Central memory CD4-positive, alpha-beta T cell (primary cell): ENCODE data around the gene OSBP2.
"Not testable (repeated sequence)": the region's sequence is repeated elsewhere in the genome, so short reads cannot be mapped to it uniquely, and the experiment has no call there.

Experiments used
- DNase-seq: peaks from one replicate; pipeline ENCODE4 v3.0.0; 2022
- total RNA-seq, 3 experiments: gene quantifications; one replicate each; lab custom pipeline; 2026; lab: John Stamatoyannopoulos, UW

Gene OSBP2, protein sequence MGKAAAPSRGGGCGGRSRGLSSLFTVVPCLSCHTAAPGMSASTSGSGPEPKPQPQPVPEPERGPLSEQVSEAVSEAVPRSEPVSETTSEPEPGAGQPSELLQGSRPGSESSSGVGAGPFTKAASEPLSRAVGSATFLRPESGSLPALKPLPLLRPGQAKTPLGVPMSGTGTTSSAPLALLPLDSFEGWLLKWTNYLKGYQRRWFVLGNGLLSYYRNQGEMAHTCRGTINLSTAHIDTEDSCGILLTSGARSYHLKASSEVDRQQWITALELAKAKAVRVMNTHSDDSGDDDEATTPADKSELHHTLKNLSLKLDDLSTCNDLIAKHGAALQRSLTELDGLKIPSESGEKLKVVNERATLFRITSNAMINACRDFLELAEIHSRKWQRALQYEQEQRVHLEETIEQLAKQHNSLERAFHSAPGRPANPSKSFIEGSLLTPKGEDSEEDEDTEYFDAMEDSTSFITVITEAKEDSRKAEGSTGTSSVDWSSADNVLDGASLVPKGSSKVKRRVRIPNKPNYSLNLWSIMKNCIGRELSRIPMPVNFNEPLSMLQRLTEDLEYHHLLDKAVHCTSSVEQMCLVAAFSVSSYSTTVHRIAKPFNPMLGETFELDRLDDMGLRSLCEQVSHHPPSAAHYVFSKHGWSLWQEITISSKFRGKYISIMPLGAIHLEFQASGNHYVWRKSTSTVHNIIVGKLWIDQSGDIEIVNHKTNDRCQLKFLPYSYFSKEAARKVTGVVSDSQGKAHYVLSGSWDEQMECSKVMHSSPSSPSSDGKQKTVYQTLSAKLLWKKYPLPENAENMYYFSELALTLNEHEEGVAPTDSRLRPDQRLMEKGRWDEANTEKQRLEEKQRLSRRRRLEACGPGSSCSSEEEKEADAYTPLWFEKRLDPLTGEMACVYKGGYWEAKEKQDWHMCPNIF
- total RNA-seq, result 1.6 to 2.6 (median 2.3) reads per million in 3 experiments

DNA sequence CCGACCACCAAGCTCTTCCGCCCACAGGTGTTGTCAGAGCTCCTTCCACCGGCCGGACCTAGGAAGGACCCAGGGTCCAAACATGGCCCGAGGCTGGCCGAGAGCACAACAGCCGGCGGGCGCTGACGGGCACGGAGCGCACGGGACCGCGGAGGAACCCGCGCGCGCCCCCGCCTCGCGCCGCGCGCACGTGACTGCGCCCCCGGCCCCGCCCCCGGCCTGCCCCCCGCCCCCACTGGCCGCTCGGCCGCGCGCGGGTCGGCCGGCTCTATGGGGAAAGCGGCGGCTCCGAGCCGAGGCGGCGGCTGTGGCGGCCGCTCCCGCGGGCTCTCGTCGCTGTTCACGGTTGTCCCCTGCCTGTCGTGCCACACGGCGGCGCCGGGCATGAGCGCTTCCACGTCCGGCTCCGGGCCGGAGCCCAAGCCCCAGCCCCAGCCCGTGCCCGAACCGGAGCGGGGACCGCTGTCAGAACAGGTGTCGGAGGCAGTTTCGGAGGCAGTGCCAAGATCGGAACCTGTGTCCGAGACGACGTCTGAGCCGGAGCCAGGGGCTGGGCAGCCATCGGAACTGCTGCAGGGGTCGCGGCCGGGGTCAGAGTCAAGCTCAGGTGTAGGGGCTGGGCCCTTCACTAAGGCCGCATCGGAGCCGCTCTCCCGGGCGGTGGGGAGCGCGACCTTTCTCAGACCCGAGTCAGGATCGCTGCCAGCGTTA is at the start of gene OSBP2:
TSS of gene OSBP2 (plus strand) at position 235 of the 711 bp plus-strand sequence. CDS start at position 271, 36 bp downstream.
- no peak for DNase-seq

DNA sequence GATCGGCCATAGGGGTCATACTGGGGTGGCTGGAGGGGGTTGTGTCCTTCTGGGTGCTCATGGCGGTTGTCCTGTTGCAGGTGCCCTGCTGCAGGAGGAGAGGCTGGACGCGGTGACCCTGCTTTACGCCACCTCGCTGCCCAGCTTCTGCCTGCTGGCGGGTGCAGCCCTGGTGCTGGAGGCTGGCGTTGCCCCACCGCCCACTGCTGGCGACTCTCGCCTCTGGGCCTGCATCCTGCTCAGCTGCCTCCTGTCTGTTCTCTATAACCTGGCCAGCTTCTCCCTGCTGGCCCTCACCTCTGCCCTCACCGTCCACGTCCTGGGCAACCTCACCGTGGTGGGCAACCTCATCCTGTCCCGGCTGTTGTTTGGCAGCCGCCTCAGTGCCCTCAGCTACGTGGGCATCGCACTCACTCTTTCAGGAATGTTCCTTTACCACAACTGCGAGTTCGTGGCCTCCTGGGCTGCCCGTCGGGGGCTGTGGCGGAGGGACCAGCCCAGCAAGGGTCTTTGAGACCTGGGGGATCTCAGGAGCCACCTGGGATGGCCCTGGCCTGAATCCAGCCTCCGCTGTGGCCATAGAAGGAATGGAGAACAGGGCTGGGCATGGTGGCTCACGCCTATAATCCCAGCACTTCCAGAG is 48.0 kb upstream of the OSBP2 start:
- no peak for DNase-seq

DNA sequence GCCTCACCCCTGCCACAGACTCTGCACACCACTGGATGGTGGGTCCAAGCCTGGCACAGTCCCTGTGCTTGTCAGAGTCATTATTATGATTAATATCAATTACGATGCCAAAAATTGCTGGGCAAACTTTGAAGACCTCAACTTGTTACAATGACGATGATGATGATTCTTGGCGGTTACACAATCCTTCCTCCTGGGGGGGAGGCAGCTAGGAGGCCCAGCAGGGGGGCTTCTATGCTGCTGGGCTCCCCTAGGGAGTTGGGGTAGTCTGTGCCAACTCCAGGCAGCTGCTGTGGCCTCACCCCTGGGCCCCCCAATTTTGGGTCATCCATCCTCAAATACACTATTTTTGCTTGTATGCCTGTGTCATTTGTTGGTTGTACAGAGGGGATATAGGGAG is 47.1 kb upstream of the OSBP2 start:
- DNase-seq, result no peak

DNA sequence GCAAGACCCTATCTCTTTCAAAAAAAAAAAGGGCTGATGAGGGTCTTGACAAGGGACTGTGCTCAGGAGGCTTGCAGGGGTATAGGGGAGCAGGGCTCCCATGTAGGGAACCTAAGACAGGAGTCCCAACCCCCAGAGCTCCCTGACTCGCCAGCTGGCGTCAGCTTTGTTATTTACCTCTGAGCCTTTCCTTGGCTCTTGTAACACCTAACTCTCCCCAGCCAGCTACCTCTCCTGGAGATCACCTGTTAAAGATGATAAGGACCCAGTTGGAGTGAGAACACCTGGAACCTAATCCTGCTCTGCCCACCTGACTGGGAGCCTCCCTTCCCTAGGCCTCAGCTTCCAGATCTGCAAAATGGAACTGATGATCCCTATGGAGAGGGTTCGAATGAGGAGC is 45.8 kb upstream of the OSBP2 start:
- DNase-seq, result no peak

DNA sequence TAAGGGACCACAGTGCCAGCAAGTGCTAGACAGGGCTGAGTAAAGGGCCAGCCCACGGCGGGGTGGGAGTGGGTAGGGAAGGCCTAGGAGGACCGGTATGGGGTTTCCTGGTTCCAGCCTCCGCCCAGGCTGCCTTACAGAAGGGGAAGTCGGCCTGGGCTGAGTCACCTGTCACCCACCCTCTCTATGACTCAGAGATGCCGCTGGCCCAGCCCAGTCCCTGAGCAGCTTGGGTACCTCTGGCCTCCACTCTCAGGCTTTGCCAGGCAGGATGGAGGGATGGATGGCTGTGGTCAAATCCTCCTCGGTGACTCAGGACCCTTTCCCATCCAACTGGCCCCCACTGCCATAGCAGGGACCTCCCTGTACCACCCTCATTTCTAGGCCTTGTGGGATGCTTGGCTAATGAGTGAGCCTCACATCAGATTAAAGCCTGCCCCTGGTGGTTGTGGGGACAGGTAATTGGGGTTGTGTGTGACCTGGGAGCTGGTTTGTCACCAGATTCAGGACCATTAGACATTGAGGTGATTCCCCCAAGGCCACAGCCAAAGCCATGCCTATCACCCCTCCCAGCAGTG is 45.2 kb upstream of the OSBP2 start:
- peak; percentile 16 for DNase-seq

DNA sequence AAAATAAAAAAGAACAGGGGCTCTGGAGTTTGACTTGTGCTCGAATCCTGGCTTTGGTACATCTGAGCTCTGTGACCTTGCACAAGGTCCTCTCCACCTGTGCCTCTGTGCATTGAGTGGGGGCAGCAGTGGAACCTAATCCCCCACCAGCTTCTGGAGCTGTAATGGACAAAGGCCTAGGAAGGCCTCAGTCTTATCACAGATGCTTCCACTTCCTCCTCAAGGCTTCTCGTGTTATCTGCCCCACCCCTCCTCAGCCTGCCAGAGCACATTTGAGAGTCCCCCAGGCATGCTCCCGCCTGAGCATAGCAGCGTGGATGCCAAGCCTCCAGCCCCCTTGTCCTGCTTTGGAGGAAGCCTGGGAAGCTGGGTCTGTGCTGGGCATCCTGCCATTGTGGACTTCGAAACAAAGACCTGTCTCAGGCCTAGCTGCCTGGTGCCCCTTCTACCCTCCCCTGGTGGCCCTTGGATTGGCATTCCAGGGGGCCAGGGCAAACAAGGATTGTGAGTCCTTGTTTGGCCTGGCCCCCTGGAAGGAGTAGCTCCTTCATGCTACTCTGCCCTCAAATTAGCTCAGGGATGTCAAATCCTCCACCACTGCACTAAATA is 44.1 kb upstream of the OSBP2 start:
- no peak for DNase-seq

DNA sequence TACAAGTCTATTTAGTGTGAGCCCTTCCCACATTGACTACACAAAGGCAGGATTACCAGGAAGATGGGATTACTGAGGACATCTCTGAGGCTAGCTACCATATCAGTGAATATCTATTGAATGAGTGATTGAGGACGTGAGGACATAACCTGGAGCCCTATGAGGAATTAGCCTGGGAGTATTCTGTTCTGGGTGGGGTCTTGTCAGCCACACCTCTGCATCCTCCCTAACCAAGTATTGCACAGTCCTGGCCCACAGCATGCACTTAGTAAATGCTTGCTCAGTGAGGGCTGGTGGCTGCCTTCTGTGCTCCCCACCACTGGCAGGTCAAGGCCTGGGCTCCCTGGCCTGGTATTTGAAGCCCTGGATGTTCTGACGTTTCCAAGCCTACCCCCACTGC is 41.8 kb upstream of the OSBP2 start:
- no peak for DNase-seq

DNA sequence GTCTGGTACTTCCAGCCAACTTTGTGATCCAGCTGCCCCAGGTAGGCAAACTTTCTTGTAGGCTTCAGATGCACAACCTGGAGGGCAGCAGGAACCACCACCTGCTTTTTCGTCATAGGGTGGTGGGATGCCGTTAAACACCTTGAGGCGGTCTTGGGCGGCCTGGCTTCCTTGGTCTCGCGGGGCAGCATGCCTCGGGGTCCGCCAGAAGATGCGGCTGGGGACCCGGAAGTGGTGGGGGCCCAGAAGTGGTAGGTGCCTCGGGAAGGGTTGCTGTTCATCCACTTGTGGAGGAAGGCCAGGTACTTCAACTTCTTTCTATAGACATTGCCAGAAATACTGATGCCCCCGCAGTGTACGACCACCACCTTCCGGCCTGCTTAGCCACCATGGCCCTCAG is 40.3 kb upstream of the OSBP2 start:
- no peak for DNase-seq

DNA sequence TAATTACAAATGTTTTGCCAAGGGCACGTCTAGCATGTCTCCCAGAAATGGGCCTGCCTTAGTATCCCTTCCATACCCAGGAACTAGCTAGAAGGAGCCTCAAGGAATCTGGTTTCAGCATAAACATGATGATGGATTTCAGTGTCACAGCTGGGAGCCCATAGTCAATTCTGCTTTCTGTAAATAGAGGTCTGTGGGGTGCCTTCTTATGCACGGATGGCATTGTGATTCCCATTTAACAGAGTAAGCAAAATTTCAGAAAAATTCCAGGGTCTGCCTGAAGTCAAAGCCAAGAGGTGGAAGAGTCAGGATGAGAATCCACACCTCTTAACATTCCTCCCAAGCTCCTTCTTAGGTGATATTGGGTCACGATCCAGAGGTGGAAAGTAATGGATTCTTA is 39.1 kb upstream of the OSBP2 start:
- DNase-seq, result no peak

DNA sequence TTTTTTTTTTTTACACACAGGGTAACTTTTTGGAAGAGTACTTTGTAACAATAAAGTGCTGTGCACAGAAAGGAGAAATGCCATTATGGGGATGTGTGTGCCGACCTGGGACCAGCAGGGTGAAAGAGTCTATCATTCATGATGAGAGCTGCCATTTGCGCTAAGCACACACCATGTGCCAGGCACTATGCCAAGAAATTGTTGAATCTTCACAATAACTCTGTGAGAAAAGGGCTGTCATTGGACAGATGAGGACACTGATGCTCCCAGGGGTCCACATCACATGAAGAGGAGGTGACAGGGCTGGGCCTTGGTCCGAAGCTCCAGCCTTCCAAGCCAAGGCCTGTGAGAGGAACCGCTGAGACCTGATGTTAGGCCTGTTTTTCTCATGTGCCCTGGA is 32.6 kb upstream of the OSBP2 start:
- no peak for DNase-seq

DNA sequence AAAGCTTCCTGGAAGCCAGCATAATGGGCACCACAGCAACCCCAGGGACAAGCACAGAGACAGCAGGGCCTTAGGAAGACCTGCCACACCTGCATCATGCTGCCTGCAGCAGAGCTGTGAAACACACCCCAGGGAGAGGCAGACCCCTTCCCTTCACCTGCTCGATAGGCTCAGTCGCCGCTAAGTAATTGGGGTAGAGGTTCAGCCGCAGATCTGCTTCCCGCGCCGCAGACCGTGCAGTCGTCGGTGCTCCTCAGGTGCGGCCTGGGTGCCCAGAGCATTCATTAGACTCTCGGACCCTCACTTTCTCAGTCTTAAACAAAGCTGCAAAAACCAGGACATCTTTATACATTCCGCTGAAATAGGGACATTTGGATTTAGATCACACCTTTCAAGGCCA is 29.9 kb upstream of the OSBP2 start:
- no peak for DNase-seq

DNA sequence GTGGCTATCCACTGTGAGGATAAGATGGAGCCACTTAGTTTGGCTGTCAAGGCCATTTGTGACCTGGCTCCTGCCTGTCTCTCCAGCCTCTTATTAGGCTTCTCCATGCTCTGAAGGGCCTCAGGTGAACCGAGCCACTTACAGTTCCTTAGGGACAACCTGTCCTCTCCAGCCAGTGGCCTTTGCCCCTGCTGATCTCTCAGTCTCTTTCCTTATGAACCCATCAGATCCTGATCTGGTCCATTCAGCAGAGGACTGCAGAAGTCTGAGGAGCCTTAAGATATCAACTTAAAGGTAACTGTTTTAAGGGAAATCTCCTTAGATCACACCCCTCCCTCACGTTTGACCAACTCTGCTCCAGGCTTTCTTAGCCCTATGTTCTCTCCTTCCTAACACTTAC is 29.4 kb upstream of the OSBP2 start:
- DNase-seq, result no peak

DNA sequence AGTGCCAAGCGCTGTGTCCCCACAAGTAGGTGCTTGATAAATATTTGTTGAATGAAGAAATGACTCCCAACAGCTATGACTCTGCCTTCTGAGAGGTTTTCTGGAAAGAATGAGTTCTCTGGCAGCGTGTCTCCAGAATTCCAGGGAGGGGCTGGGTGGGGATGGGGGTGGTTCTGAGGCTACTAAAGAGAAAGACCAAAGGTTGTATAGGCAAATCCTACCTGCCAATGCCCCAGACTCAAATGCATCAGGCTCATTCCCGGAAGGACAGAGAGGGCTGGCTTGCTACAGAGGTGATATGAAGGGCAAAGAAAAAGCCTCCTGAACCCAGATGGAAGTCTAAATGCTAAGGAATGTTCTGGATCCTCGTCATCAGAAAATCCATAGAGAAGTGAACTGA is 28.9 kb upstream of the OSBP2 start:
- DNase-seq, result no peak

DNA sequence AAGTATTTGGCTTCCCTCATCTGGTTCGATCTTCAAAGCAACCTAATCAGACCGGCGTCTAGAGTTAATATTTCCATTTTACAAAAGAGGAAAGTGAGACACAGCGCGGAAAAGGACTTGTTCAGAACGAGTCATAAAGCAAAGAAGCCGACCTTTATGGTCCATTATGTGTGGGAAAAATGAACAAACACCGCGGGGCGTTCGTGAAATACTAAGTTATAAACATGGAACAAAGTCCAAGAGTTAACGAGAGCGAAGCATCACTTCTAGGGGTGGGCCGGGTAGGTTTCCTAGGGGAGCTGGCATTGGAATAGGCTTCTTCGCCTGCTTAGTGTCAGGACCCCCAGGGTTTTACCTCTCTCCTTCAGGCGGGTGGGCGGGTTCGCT is 27.6 kb upstream of the OSBP2 start:
- DNase-seq, result peak; percentile 6

DNA sequence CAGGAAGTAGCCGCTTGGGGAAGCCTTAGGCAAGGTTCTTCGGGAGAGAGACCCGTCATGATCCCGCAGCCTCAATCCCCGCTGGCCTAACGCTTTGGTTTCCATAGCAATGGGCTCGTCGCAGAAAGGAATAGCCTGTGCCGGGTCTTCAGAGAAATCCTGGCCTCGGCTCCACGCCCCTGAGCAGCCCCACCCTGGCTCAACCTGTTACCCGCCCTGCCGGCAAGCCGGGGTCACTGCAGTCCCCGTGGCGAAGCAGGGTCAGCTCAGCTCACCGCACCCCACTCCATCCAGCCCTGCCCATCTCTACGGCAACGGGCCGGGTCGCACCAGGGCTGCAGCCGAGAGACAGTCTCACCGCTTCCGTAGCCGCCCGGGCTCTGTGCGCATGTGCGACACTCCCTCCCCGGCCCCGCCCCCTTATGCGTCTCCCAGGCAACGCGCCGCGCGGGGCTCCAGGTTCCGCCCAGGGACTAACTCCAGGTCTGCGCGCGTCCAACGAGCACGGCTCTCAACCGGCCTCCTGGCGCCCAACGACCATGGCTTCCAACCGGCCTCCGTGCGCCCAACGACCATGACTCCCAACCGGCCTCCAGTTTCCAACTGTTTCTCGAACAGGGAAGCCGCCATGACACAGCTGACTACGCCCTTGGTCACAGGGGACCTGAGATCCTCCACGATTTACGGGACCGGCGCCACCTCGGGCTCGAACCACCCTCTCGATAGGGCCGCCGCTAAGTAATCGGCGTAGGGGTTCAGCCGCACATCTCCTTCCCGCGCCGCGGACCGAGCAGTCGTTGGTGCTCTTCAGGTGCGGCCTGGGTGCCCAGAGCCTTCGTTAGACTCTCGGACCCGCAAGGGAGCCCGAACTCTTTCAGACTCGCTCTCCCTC is 26.9 kb upstream of the OSBP2 start, which contains the start of gene DUSP18:
TSS of gene DUSP18 (minus strand) at position 382 of the 892 bp plus-strand sequence. CDS start 3,872 bp downstream, outside the sequence.
- peak; percentile 90 for DNase-seq

DNA sequence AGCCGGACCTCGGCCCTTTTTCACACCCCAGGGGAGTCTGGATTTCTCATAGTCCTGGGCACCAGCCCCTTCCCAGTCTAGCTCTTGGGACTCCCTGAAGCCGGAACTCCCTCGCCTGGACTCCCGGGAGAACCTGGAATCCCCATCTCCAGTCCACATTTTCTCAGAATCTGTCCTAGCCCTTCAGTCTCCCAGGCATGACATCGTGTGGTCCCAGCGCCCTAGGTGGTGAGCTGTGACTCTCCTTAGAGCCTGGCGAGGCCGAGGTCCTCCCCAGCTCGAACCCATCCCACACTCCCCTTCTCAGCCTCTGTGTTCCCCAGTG is 26.3 kb upstream of the OSBP2 start:
- DNase-seq, result no peak

DNA sequence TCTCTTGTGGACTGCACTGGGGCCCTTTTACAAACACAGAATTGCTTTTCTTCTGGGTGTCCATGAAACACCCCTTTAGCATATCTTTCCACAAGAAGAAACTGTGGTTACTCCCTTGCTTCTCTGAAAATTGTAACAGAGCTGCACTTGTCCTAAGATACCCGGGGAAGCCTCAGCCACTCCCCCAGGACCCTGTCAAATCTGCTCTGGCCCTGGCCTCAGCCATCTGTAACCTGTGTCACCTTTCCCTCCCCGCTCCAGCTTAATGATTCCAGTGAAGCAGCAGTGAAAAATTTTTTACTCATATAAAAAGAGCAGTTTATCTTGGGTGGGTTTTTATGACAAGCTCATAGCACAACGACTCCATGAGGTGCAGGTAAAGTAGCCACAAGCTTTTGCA is 23.6 kb upstream of the OSBP2 start:
- DNase-seq, result no peak

DNA sequence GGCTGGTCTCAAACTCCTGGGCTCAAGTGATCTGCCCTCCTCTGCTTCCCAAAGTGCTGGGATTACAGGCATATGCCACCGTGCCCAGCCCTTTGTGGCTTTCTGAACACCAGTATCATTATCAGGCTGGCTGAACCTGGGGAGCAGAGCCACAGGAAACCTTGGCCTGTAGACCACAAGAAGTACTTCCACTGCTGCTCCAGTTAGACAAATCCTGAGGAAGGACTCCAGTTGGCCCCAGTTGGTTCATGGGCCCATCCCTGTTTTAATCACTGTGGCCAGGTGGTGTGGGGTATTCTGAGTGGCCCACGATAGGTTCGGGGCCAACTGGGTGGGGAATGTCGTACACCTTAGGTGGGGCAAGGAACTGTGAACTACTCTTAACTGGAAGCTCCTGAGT is 21.5 kb upstream of the OSBP2 start:
- no peak for DNase-seq

DNA sequence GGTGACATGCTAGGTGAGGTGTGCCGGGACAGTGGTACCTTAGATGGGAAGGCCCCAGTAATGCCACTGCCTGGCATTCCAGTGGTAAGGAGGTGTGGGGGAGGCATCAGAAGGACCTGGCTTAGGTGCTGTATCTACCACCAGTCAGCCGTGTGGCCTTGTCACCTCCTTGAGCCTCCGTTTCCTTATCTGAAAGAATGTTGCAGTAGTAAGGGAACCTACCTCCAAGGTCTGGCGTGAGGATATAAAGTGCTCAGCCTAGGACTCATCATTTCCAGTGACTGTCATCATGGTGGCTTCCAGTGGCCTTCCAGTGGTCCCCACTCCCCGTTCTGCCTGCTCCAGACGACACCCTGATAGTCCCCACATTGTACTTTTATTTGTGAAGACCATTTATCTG is 20.2 kb upstream of the OSBP2 start:
- no peak for DNase-seq

DNA sequence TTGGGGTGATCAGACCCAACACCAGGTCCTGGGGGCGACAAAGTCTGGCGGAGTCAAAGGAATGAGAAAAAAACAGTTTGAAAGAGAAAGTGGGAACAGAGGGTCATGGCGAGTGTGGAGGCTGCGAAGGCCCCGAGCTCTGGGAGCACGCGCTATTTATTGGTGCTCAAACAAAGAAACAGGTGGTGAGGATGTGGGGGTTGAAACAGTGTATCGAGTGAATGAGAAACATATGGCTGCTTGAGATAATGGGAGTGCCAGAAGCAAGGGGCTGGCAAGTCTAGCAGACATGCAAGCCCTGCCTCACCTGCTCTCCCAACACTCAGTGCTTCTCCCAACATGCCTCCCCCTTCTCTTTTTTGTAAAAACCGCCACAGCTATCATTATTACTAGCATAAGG is 19.2 kb upstream of the OSBP2 start:
- DNase-seq, result no peak

DNA sequence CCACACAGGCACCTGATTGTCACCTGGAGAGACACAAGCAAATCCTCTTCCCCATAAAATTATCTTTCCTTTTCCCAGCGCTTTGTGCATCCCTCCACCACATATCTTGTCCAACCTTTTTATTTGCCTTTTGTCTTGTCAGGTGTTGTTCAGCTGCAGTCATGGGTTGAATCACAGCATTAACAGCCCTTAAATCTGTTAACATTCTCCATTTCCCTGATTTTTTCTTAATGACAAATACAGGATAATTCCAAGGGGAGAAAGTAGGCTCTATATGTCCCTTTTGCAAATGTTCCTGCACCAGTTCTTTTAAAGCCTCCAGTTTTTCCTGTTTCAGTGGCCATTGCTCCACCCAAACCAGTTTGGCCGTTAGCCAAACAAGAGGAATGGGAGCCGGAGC is 18.1 kb upstream of the OSBP2 start:
- DNase-seq, result not testable (repeated sequence)
